HG02798 (cell line): ENCODE data around the gene CDH11.

ENCODE experiments used
- ATAC-seq: cut with Tn5 transposase; IDR thresholded peaks from one replicate; pipeline ENCODE4 v1.9.1; 2021; ENCODE audit warnings: mild to moderate bottlenecking; ENCODE audit not compliant: unreplicated experiment, poor library complexity

The CDH11 gene

DNA sequence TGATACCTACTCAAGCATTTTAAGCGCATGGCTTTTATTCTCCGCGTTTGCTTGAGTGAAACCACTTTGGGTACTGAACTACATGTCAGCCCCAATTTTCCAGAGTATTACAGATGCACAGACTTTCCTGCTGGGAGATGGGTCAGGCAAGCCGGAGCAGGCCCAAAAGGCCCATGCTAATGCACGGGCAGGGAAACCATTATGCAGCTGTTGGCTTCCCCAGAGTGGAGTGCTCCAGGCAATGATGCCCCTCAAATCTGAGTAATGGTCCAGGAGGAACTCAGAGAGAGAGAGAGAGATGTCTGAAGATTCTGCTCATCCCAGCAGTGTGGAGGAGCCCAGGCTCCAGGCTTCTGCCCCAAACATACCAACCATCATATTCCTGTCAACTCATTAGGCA lies 80.2 kb downstream of the CDH11 start:
- no peak for ATAC-seq

DNA sequence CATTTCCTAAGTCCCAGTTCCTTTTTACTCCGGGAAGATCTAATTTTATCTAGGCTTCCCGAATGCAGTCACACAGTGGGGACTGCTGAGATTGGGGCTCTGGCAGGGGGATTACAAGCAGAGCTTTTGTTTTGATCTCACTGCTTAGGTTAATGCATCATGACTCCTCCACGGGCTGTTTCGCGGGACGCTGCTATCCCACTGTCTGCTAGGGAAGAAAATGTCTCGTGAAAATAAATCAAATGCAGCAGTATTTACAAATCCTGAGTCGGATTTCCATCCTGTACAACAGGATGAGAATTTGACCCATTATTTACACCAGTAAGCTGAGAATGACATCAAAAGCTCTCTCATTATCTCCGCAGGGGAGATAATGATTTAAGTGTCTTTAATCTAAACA lies 83.8 kb downstream of the CDH11 start:
- ATAC-seq, result no peak

DNA sequence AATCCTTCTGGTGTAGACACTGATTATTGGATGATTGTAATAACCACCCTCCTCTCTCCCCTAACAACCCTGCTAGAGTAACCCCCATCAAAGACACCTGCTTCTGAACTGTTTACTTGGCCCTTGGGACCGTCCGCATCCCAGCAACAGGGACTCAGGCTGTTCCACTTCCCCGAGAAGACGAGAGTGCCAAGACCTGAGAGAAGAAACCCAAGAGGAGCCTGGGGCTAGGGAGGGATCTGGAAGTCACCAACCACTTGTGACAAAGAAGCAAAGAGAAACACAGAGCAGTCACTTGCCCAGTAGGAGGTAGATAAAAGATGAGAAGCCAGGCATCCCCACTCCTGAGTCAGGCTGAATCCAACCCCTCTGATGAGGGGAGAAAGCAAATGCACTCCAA lies 84.3 kb downstream of the CDH11 start:
- ATAC-seq, result no peak

DNA sequence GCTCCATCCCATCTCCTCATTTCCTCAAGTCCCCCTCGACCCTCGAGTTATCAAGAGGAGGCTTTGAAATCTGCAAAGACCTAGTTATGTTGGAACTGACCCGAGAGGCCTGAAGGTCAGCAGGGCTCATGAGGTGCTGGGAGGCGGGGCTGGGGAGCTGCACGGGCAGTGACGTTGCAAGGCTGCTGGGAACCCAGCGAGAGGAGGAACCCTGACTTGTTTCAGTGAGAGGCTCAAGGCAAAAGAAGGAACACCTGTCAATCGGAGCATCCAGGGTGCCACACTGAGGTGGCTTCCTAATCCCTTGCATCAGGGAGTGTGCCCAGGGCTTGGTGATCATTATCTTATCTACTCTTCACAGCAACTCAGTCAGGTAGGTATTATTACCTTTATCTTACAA lies 86.9 kb downstream of the CDH11 start:
- ATAC-seq, result no peak

DNA sequence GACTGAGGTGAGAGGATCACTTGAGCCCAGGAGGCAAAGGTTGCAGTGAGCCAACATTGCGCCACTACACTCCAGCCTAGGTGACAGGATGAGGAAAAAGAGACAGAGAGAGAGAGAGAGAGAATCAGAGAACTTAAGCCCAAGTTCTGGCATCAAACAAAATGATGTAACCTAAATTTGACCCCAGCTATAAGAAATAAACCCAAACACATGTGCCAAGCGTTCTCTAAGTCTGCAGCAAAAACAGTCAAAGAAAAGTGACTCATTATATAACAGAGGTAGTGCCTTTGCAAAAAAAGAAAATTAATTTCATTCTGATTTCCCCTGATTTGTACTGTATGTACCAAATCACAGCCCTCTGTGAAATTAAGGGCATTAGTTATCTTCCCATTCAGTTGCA lies 89.5 kb downstream of the CDH11 start:
- no peak for ATAC-seq

DNA sequence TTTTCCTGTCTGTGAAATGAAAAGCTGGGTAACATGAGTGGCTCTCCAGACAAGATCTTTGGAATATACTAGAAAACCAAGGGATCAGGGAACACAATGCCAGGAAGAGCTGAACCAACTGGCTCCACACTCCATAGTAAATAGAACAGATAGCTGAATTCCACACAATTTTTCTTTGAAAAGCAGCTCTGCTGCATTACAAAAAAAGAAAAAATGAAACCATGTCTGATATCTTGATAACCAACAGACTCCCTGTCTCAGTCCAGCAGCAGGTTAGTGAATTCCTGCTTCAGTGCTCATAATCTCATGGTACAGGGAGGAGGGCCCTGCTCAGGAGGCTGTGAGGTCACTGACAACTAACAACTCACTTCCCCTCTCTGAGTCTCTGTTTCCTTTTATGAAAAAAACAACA lies 97.1 kb downstream of the CDH11 start:
- no peak for ATAC-seq

DNA sequence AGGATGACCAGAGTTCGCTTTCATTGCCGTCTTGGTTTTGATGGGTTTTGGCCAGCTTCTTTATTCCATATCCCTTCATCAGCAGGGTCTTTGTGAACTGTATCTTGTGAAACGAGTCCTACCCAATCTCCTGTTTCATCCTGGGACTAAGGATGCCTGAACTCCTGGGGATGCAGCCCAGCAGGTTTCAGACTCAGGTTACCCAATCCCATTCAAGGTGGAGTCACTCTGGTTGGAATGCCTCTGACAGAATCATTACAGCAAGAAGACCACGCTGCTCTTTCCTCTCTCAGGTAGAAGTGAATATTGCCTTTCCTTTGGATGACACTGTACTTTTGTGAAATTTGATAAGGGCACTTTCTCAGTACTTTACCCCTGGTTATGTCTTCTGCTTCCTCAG lies 98.1 kb downstream of the CDH11 start:
- no peak for ATAC-seq

DNA sequence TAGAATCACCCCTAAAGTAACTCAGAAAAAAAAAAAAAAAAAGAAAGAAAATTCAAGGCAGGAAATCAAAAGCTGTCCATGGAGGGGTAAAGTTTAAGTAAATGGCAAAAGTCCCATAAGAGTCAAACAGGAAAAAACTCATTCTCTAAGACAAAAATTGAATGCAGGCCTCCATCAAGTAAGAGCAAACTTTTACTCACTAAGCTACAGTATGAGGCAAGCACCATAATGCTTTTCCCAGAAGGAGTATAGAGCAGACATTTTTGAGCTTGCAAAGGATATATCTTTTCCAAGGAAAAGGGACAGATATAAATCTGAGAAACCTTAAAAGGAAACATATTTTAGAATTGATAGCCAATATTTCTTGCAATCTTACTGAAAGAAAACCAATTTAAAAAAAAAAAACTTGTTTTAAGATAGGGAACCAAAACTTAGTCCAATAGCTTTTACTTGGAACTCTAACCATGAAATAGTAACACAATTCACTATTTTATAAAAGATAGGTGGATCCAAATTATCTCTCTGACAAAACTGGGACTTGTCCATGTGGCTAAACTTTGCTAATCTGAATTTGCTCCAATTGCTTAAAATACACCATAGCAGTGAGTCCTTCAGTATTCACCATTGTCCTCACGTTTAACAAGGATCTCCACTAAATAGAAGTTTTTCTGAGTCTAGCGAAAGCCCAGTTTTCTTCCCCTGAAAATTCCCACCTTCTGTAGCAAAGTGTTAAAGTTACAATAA lies 99.8 kb downstream of the CDH11 start:
- no peak for ATAC-seq

DNA sequence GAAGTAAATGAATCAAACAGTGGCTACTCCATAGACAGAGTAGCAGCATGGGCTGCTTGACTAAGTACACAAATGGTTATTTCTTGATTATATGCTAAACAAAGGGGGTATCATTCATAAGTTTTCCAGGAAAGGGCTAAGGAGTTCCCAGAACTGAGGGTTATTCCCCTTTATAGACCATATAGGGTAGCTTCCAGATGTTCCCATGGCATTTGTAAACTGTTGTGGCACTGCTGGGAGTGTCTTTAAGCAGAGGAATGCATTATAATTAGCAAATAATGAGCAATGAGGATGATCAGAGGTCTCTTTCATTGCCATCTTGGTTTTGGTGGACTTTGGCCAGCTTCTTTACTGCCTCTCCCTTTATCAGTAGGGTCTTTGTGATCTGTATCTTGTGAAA lies 105.1 kb downstream of the CDH11 start:
- ATAC-seq, result no peak

DNA sequence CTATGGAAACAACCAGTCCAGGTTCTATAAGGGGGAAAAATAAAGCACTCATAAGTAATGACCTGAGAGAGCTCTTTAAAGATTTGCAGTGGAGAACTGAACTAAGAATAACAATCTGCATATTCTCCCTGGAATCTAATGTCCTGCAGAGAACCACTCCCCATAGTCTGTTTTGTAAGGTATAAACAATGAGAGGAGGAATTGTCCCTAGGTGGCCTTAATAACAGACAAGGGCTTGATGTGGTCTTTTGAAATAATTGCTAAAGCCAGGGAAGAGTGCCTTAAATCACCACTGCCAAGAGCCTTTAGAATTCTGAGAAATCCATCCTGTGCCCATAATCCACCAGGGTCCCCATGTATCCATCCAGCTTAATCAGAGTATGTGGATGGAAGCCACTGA lies 106.3 kb downstream of the CDH11 start:
- ATAC-seq, result no peak

DNA sequence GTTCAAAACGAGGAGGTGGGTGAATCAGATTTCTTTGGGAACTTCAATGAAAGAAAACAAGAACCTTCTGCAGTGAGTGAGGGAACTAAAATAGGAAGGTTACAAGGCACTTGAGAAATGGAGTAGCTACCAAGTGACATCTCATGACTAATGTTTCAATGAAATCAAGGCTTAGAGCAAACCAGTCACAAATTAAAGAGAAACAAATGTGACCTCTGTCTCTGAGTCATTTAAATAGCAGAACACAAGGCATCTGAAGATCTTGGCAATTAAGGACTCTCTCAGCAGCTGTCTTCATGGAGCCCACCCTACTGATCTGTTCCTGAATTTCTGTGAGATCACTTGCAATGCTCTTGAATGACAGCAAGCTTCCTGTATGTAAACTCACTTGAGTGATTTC lies 109.5 kb downstream of the CDH11 start:
- no peak for ATAC-seq

DNA sequence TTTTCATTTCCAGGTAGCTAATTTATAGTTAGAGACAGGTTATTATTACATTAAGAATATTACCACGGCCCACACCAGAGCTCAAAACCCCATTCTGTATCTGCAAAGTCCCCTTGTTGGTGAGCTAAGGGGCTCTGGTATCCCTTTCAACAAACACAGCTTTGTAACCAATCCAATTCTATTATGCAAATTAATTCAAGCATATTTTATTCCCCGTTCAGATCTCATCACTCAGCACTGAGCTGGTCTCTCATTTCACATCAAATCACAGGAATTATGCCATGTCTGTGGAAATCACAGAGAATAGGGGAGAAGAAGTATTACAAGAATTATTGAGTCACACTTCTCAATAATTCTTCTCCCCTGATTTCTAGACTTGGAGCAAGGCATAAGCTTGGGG lies 111.7 kb downstream of the CDH11 start:
- no peak for ATAC-seq

DNA sequence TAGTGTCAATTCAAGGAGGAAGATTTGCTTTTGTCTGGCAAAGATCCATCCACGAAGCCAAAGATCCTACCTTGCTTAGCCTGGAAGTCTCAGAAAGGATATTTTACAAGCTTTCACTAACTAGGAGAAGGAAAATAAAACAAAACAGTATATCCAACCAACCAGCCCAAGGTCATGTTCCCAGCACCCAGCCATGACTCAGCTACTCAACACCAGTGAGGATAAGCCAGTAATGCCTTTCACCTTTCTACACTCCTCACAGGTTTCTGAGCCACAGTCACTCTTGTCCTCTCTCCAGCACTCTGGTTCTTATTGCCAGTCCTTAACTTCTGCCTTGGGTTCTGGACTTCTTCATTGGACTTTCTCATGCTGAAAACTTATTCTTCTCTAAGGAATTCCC lies 116.2 kb downstream of the CDH11 start:
- ATAC-seq, result no peak

DNA sequence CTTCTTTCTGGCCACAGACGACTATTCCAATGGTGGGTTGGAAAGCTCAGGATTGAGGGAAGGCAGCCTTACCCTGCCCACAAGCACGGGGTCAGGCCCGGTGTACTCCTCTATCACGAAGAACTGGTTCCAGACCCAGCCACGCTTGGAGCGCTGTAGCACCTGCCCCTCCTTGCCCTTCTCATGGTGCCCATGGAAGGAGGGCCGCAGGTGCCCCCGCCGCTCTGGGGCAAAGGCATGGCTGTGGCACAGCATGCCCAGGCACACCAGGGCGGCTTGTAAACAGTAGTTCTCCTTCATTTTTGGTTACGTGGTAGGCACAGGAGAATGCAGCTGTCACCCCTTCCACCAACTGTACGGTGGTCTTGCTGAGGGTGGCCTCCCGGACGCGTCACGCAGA lies 117.3 kb downstream of the CDH11 start:
- no peak for ATAC-seq

DNA sequence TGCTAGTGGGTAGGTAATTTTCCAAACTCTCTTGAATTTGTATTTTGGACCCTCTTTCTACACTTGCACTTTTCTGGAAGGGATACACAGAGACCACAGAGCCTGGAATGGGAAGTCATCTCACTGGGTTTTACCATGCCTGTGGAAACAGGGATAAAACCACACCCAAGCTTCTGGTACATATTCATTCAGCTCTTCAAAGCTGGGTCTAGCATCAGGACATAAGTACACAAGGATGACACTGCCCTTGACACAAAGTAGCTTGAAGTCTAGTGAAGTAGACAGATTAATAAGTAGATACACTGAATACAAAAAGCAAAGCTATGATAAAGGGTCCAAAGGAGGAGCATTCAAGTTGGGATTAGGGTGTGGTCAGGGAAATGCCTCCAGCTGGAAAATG lies 118.2 kb downstream of the CDH11 start:
- no peak for ATAC-seq

DNA sequence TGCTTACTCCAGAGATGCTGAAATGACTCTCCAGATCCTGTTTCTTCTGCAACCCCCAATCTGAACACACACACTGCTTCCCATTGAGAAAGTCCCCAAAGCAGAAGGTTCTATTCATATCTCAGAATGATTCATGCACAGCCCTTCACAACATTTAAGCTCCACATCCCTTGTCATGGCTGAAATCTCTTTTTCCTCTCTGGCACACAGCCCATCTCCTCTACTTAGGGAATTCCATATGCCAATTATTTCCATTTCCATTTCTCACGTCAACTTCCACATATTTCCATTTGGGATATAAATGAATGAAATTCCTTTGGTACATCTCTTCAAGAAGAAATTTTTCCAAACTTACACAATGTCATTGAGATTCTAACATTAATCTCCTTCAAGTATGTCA lies 119.6 kb downstream of the CDH11 start:
- no peak for ATAC-seq

DNA sequence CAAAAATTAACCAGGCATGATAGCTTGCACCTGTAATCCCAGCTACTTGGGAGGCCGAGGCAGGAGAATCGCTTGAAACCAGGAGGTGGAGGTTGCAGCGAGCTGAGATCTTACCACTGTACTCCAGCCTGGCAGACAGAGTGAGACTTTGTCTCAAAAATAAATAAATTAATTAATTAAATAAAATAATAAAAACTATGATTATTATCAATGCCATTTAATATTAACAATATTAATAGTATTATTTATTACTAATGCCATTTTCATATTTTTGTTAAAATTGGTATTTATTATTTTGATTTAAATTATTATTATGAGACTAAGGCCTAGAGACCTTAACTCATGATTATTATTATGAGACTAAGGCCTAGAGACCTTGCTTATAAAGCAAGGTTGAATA lies 121.2 kb downstream of the CDH11 start:
- ATAC-seq, result no peak

DNA sequence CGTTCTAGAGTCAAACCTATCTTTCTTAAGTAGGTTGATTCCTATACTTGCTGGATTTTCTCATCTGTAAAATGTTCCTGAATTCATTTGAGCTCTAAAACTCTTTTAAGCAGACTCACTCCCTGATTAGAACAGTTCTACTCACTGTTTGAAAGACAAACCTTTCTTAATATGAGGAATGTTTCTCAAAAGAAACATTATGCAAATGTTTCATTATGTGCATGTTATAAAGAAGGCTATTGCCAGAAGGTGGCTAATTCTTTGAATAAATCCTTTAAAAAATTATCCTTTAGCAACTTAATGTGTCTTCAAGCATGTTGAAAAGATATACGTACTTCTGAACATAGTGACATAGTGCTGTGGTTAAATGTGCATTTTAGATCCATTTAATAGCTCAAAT lies 124.1 kb downstream of the CDH11 start:
- no peak for ATAC-seq

DNA sequence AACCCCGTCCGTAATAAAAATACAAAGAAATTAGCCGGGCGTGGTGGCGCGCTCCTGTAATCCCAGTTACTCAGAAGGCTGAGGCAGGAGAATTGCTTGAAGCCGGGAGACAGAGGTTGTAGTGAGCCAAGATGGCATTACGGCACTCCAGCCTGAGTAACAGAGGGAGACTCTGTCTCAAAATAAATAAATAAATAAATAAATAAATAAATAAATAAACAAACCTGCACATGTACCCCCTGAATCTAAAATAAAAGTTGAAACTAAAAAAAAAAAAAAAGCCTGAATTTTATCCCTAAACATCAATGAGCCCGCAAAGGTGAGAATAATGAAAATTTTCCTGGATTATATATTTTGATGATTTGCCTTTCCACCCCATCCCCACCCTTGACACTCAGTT lies 124.7 kb downstream of the CDH11 start:
- ATAC-seq, result no peak

DNA sequence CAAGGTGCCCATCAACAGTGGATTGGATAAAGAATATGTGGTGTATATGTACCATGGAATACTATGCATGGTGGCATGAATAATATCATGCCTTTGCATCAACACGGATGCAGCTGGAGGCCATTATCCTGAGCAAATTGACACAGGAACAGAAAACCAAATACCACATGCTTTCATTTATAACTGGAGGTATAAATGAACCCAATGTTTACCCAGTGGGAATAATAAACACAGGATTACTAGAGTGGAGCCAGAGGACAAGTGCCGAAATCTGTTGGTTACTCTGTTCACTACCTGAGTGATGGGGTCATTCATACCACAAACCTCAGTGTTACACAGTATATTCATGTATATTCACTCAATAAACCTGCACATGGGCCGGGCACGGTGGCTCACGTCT lies 125.2 kb downstream of the CDH11 start:
- no peak for ATAC-seq

DNA sequence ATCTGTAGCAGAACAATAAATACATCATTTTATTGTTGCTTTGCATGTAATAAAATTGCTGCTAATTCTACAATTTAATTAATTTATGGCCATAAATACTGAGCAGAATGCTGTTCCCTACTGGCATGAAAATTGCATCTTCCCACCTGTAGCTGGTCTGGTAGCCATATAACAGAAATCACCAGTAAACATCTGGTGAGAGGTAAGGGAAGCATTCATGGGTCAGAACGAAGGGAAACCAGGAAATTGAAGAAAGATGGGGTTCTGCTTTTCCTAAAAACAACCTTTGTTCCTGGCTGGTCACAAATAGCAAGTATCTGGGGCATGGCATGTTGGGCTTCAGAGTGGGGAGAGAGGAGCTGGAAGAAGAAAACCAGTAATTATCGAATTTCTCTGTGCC lies 128.4 kb downstream of the CDH11 start:
- ATAC-seq, result no peak

DNA sequence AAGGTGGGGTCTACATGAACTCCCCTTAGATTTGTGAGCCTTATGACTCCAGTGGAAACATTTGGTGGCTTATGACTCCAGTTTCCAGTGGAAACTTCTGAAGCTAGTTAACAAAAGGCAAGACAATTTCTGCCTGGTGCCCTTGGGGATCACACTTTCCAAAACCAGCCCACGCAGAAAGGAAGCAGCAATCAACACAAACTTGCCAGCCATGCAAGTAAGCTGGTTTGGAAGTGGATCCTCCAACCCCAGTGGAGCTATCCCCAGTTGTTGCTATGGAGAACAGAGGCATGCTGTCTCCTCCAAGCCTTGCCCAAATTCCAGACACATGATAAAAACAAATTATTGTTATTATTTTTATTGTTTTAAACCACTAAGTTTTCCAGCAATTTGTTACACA lies 130.9 kb downstream of the CDH11 start:
- ATAC-seq, result no peak

DNA sequence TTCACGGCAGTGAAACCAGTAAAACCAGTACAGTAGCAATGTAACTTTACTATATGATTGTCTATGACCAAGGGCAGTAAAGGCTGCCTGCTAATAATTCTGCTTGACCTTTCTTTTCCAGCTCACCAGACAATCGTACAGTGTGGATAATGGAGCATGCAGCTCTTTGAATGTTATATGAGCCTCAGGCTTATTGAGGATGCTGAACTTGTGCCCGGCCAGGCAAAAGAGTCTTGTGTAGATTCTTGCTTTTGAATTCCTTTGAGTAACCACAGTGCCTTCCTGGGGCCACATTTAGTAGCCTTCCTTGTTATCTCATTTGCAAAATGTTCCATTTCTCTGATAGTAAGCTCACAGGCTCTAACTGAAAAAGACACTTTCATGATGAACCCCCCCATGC lies 131.8 kb downstream of the CDH11 start:
- ATAC-seq, result no peak
